HL-60 (cell line): ENCODE measurements around the gene TNFSF4.

Experiments
- DNase-seq, 2 experiments: peaks; one replicate each; pipeline ENCODE4 v3.0.0-alpha.2; 2010 to 2020; ENCODE audit warnings: low read depth in 1 of 2, low spot score in 1 of 2
- H3K27ac ChIP-seq: fragments of 250-450 bp; sonication (Bioruptor Pico); replicated peaks from 2 replicates; pipeline ENCODE4 v1.5.1; 2020; ENCODE audit warnings: mild to moderate bottlenecking, moderate library complexity
- H3K27me3 ChIP-seq: fragments of 250-450 bp; sonication (Bioruptor Pico); 2 replicates; pipeline ENCODE4 v1.5.1; 2021; ENCODE audit warnings: mild to moderate bottlenecking, moderate library complexity; ENCODE audit not compliant: insufficient read depth, poor library complexity, severe bottlenecking
- H3K4me3 ChIP-seq: replicated peaks from 2 replicates; pipeline ENCODE4 v1.5.1; 2011; ENCODE audit warnings: mild to moderate bottlenecking, control low read depth, low read length; ENCODE audit not compliant: insufficient read depth
- CTCF ChIP-seq: IDR thresholded peaks from one replicate; pipeline ENCODE4 v1.5.1; 2011; ENCODE audit warnings: low read length, control low read depth, inconsistent platforms; ENCODE audit not compliant: insufficient read depth
- GABPA ChIP-seq: IDR thresholded peaks from 2 replicates; pipeline ENCODE4 v1.6.1; 2012; ENCODE audit warnings: low read depth
- POLR2AphosphoS5 ChIP-seq: IDR thresholded peaks from 2 replicates; pipeline ENCODE4 v1.6.1; 2012; ENCODE audit warnings: low read depth
- REST ChIP-seq: IDR thresholded peaks from 2 replicates; pipeline ENCODE4 v1.6.1; 2012; ENCODE audit warnings: low read depth; ENCODE audit not compliant: insufficient replicate concordance
- SPI1 ChIP-seq: IDR thresholded peaks from 2 replicates; pipeline ENCODE4 v1.6.1; 2012; ENCODE audit warnings: low read depth, mild to moderate bottlenecking, borderline replicate concordance

The TNFSF4 gene

GRCh38 chr1:173248247-173248940, 41.3 kb upstream of the TNFSF4 start:
- Histone ChIP-seq H3K4me3 (no peak overlapping the region), H3K27ac (no peak overlapping the region), H3K27me3 (no peaks in the 10 kb centered on the region)
- TF ChIP-seq REST (no peak), CTCF (no peak), GABPA (no peak), POLR2AphosphoS5 (no peak), SPI1 (no peak)
- DNase-seq, result no peak

GRCh38 chr1:173245892-173246291, 38.8 kb upstream of the TNFSF4 start:
- no peak overlapping the region for H3K27ac ChIP-seq
- no peak for DNase-seq
- H3K4me3 ChIP-seq, result no peak overlapping the region
- H3K27me3 ChIP-seq, result no peaks in the 10 kb centered on the region
- TF ChIP-seq GABPA (no peak), CTCF (no peak), SPI1 (no peak), REST (no peak), POLR2AphosphoS5 (no peak)

- no peak for DNase-seq
- no peak overlapping the region for H3K4me3 ChIP-seq
- TF ChIP-seq SPI1 (no peak), REST (no peak), GABPA (no peak), POLR2AphosphoS5 (no peak), CTCF (no peak)
- no peak overlapping the region for H3K27ac ChIP-seq
- H3K27me3 ChIP-seq, result no peaks in the 10 kb centered on the region
Measured at GRCh38 chr1:173243300-173243699, 36.2 kb upstream of the TNFSF4 start.
